HCT116 (cell line): ENCODE results near the gene DMPK.

Experiments
- CBX3 ChIP-seq: IDR thresholded peaks from 2 replicates; pipeline ENCODE4 v1.6.1; 2012; ENCODE audit warnings: low read depth
- CEBPB ChIP-seq: IDR thresholded peaks from 2 replicates; pipeline ENCODE4 v1.6.1; 2012; ENCODE audit warnings: low read depth
- CTCF ChIP-seq, 3 experiments: fragments of 200-600 bp in 1 of 3; sonication (generic) in 1 of 3; IDR thresholded peaks in 2 of 3; conservative IDR thresholded peaks in 1 of 3; 2 replicates each; pipeline ENCODE4 v1.5.1; 2012 to 2017; ENCODE audit warnings: low read depth in 2 of 3, low read length in 2 of 3, antibody characterized with exemption in 1 of 3, borderline replicate concordance in 1 of 3, control low read depth in 1 of 3, mild to moderate bottlenecking in 1 of 3, mixed read lengths in 1 of 3, mixed run types in 1 of 3, moderate library complexity in 1 of 3; ENCODE audit not compliant: insufficient read depth in 1 of 3
- EZH2 ChIP-seq: fragments of 200-600 bp; sonication (generic); IDR thresholded peaks from 2 replicates; pipeline ENCODE4 v1.6.1; 2017; ENCODE audit warnings: antibody characterized with exemption, mixed run types
- EZH2phosphoT487 ChIP-seq: fragments of 200-600 bp; IDR thresholded peaks from 2 replicates; pipeline ENCODE4 v1.6.1; 2018; ENCODE audit warnings: antibody characterized with exemption, borderline replicate concordance
- MAX ChIP-seq: IDR thresholded peaks from 2 replicates; pipeline ENCODE4 v1.6.1; 2012
- POLR2A ChIP-seq: IDR thresholded peaks from 2 replicates; pipeline ENCODE4 v1.7.0; 2011; ENCODE audit warnings: borderline replicate concordance; ENCODE audit not compliant: insufficient read depth, insufficient read length; ENCODE audit errors: extremely low read depth
- POLR2AphosphoS5 ChIP-seq: IDR thresholded peaks from 2 replicates; pipeline ENCODE4 v1.6.1; 2011; ENCODE audit warnings: mild to moderate bottlenecking, low read depth, low read length, moderate library complexity
- RAD21 ChIP-seq: IDR thresholded peaks from 2 replicates; pipeline ENCODE4 v1.6.1; 2012; ENCODE audit warnings: low read depth, mild to moderate bottlenecking
- REST ChIP-seq: IDR thresholded peaks from 2 replicates; pipeline ENCODE4 v1.6.1; 2012; ENCODE audit warnings: low read depth
- SIN3A ChIP-seq: IDR thresholded peaks from 2 replicates; pipeline ENCODE4 v1.6.1; 2012; ENCODE audit warnings: low read depth
- SRF ChIP-seq: IDR thresholded peaks from 2 replicates; pipeline ENCODE4 v1.6.1; 2012; ENCODE audit warnings: low read depth
- YY1 ChIP-seq: IDR thresholded peaks from 2 replicates; pipeline ENCODE4 v1.6.1; 2011; ENCODE audit warnings: low read length, low read depth, moderate library complexity, mild to moderate bottlenecking; ENCODE audit not compliant: insufficient replicate concordance; ENCODE audit errors: extremely low read depth
- ZBTB33 ChIP-seq: IDR thresholded peaks from 2 replicates; pipeline ENCODE4 v1.6.1; 2011; ENCODE audit warnings: mild to moderate bottlenecking, low read length, moderate library complexity; ENCODE audit not compliant: insufficient replicate concordance; ENCODE audit errors: extremely low read depth

GRCh38 chr19:45782820-45783785 lies 813 bp upstream of the DMPK start:
- TF ChIP-seq POLR2A = no peak
- no peak for TF ChIP-seq CTCF (IDR thresholded peaks at IDR 0.05 in 2 of 3, conservative IDR thresholded peaks at IDR 0.05 in 1 of 3; ENCODE audit: borderline replicate concordance in 1 of 3, insufficient read depth in 1 of 3, low read depth in 2 of 3, low read length in 2 of 3)
- TF ChIP-seq YY1 = no peak
- TF ChIP-seq CEBPB = no peak
- no peak for TF ChIP-seq EZH2phosphoT487
- no peak for TF ChIP-seq POLR2AphosphoS5
- no peak for TF ChIP-seq CBX3
- no peak for TF ChIP-seq ZBTB33
- TF ChIP-seq REST = no peak
- no peak for TF ChIP-seq RAD21
- no peak for TF ChIP-seq MAX
- no peak for TF ChIP-seq EZH2
- TF ChIP-seq SIN3A = no peak
- no peak for TF ChIP-seq SRF
